K562 (cell line): ENCODE measurements around the gene XPNPEP3. TPM values are rescaled to one million over a fixed set of nuclear protein-coding genes. Genes with fewer than 3 reads are reported as not detected.

Experiments
- DPF2 ChIP-seq: fragments of 450-650 bp; IDR thresholded peaks from 2 replicates; pipeline ENCODE4 v1.6.1; 2016
- polyA plus RNA-seq, 8 experiments: library from polyadenylated mRNA; depleted of rRNA in 4 of 8; stranded (reverse) in 5 of 8; unstranded in 3 of 8; fragments of >200 nt; fragmentation: Nextera tagmentation in 2 of 8; fragmentation: Illumina TruSeq in 1 of 8; extraction: Ambion mirVana in 2 of 8; extraction: Trizol in 1 of 8; gene quantifications; 2 replicates each; pipeline versions ENCODE4 v1.2.1 to v1.2.3, GENCODE V29; 2011 to 2014; ENCODE audit warnings: inconsistent platforms in 1 of 8, missing spikeins in 1 of 8
- total RNA-seq, 7 experiments: library from RNA; depleted of rRNA in 6 of 7; stranded (reverse); fragments of >200 nt in 6 of 7; fragmentation: Illumina TruSeq in 2 of 7; extraction: Trizol in 2 of 7; gene quantifications; 2 replicates each; pipeline versions ENCODE4 v1.2.1 to v1.2.3, GENCODE V29; 2011 to 2021; ENCODE audit warnings: low replicate concordance in 1 of 7
- TF ChIP-seq, protein P1 (sequence below), 3 experiments: IDR thresholded peaks in 2 of 3; conservative IDR thresholded peaks in 1 of 3; 2 replicates each; pipeline ENCODE4 v1.5.1; 2011 to 2012; ENCODE audit warnings: low read length in 3 of 3, mild to moderate bottlenecking in 3 of 3, control low read depth in 2 of 3, improper control_type of control experiment in 1 of 3, inconsistent platforms in 1 of 3, low read depth in 1 of 3, mixed read lengths in 1 of 3, moderate library complexity in 1 of 3; ENCODE audit not compliant: insufficient read depth in 2 of 3
- TF ChIP-seq, protein P2 (sequence below): sonication (generic); IDR thresholded peaks from 2 replicates; pipeline ENCODE4 v1.6.1; 2016
- TF ChIP-seq, protein P3 (sequence below), 2 experiments: fragments of 450-650 bp; formaldehyde crosslinking in 1 of 2; IDR thresholded peaks; 2 replicates each; pipeline versions ENCODE4 v1.4.0 to v1.6.1; 2014 to 2020; ENCODE audit warnings: mild to moderate bottlenecking in 2 of 2, borderline replicate concordance in 1 of 2, low read depth in 1 of 2

The XPNPEP3 gene
- total and polyA plus RNA-seq, 9 of the 15 experiments (the other 6 are each of a cell fraction or from before 2014, with no cell fraction given) = 9.1 to 22.6 (median 15.6) TPM

- TF ChIP-seq, protein P1, sequence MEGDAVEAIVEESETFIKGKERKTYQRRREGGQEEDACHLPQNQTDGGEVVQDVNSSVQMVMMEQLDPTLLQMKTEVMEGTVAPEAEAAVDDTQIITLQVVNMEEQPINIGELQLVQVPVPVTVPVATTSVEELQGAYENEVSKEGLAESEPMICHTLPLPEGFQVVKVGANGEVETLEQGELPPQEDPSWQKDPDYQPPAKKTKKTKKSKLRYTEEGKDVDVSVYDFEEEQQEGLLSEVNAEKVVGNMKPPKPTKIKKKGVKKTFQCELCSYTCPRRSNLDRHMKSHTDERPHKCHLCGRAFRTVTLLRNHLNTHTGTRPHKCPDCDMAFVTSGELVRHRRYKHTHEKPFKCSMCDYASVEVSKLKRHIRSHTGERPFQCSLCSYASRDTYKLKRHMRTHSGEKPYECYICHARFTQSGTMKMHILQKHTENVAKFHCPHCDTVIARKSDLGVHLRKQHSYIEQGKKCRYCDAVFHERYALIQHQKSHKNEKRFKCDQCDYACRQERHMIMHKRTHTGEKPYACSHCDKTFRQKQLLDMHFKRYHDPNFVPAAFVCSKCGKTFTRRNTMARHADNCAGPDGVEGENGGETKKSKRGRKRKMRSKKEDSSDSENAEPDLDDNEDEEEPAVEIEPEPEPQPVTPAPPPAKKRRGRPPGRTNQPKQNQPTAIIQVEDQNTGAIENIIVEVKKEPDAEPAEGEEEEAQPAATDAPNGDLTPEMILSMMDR (IDR thresholded peaks at IDR 0.05 in 2 of 3, conservative IDR thresholded peaks at IDR 0.05 in 1 of 3; ENCODE audit: insufficient read depth in 2 of 3, low read depth in 1 of 3, low read length in 3 of 3) = peak; percentile 32 to 64 (median 49); a peak in 5 of 6 replicates
- TF ChIP-seq, protein P2, sequence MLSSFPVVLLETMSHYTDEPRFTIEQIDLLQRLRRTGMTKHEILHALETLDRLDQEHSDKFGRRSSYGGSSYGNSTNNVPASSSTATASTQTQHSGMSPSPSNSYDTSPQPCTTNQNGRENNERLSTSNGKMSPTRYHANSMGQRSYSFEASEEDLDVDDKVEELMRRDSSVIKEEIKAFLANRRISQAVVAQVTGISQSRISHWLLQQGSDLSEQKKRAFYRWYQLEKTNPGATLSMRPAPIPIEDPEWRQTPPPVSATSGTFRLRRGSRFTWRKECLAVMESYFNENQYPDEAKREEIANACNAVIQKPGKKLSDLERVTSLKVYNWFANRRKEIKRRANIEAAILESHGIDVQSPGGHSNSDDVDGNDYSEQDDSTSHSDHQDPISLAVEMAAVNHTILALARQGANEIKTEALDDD = 0 out of 2 replicates have a peak, but pooled peaks have one; percentile 15
- no peak for TF ChIP-seq DPF2
- TF ChIP-seq, protein P3, sequence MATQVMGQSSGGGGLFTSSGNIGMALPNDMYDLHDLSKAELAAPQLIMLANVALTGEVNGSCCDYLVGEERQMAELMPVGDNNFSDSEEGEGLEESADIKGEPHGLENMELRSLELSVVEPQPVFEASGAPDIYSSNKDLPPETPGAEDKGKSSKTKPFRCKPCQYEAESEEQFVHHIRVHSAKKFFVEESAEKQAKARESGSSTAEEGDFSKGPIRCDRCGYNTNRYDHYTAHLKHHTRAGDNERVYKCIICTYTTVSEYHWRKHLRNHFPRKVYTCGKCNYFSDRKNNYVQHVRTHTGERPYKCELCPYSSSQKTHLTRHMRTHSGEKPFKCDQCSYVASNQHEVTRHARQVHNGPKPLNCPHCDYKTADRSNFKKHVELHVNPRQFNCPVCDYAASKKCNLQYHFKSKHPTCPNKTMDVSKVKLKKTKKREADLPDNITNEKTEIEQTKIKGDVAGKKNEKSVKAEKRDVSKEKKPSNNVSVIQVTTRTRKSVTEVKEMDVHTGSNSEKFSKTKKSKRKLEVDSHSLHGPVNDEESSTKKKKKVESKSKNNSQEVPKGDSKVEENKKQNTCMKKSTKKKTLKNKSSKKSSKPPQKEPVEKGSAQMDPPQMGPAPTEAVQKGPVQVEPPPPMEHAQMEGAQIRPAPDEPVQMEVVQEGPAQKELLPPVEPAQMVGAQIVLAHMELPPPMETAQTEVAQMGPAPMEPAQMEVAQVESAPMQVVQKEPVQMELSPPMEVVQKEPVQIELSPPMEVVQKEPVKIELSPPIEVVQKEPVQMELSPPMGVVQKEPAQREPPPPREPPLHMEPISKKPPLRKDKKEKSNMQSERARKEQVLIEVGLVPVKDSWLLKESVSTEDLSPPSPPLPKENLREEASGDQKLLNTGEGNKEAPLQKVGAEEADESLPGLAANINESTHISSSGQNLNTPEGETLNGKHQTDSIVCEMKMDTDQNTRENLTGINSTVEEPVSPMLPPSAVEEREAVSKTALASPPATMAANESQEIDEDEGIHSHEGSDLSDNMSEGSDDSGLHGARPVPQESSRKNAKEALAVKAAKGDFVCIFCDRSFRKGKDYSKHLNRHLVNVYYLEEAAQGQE (IDR thresholded peaks at IDR 0.05; ENCODE audit: borderline replicate concordance) = peak; percentile 64; the same call in 1 of the 2 replicates
- TF ChIP-seq, protein P3 (CRISPR knock-in tag; IDR thresholded peaks at IDR 0.05; ENCODE audit: low read depth) = no peak
Measured at GRCh38 chr22:40922484-40923303, 65.7 kb downstream of the XPNPEP3 start (continued).
